GM12878 (cell line): Measurements from ENCODE around the gene MEIOSIN. TPM values are rescaled to one million over a fixed set of nuclear protein-coding genes. Genes with fewer than 3 reads are reported as not detected.

Source experiments
- EP300 ChIP-seq, 2 experiments: fragments of 150-350 bp in 1 of 2; IDR thresholded peaks; 2 replicates each; pipeline ENCODE4 v1.6.1; 2011 to 2012; ENCODE audit warnings: low read depth in 2 of 2, low read length in 2 of 2, borderline replicate concordance in 1 of 2, improper control_type of control experiment in 1 of 2, inconsistent platforms in 1 of 2; ENCODE audit not compliant: control insufficient read depth in 1 of 2
- ESRRA ChIP-seq: IDR thresholded peaks from 2 replicates; pipeline ENCODE4 v1.6.1; 2012; ENCODE audit warnings: mild to moderate bottlenecking, low read length, improper control_type of control experiment
- FOXM1 ChIP-seq: IDR thresholded peaks from 2 replicates; pipeline ENCODE4 v1.6.1; 2012; ENCODE audit warnings: low read depth, mild to moderate bottlenecking, inconsistent platforms, low read length, moderate library complexity
- HCFC1 ChIP-seq: fragments of 150-350 bp; IDR thresholded peaks from 2 replicates; pipeline ENCODE4 v1.6.1; 2014; ENCODE audit warnings: low read length
- IRF4 ChIP-seq: IDR thresholded peaks from 2 replicates; pipeline ENCODE4 v1.6.1; 2011; ENCODE audit warnings: low read depth, low read length
- MTA3 ChIP-seq: IDR thresholded peaks from 2 replicates; pipeline ENCODE4 v1.6.1; 2012; ENCODE audit warnings: low read length, inconsistent platforms, borderline replicate concordance
- PML ChIP-seq: IDR thresholded peaks from 2 replicates; pipeline ENCODE4 v1.6.1; 2012; ENCODE audit warnings: low read length, inconsistent platforms
- RAD21 ChIP-seq: IDR thresholded peaks from 2 replicates; pipeline ENCODE4 v1.6.1; 2011; ENCODE audit warnings: mild to moderate bottlenecking, low read depth, low read length, moderate library complexity; ENCODE audit not compliant: insufficient read depth
- SRF ChIP-seq, 2 experiments: IDR thresholded peaks; 2 replicates each; pipeline ENCODE4 v1.6.1; 2011; ENCODE audit warnings: low read depth in 2 of 2, low read length in 2 of 2, mild to moderate bottlenecking in 1 of 2, moderate library complexity in 1 of 2
- SUPT20H ChIP-seq: IDR thresholded peaks from 2 replicates; pipeline ENCODE4 v1.6.1; 2011; ENCODE audit warnings: low read depth, mild to moderate bottlenecking, low read length, moderate library complexity, borderline replicate concordance; ENCODE audit not compliant: control insufficient read depth
- SUZ12 ChIP-seq: fragments of 200-600 bp; sonication (generic); IDR thresholded peaks from one replicate; pipeline ENCODE4 v1.6.1; 2018; ENCODE audit warnings: antibody characterized with exemption, mild to moderate bottlenecking; ENCODE audit not compliant: unreplicated experiment
- TCF3 ChIP-seq: IDR thresholded peaks from 2 replicates; pipeline ENCODE4 v1.6.1; 2012; ENCODE audit warnings: low read depth, mild to moderate bottlenecking, low read length, borderline replicate concordance; ENCODE audit not compliant: insufficient read depth
- TCF7 ChIP-seq: IDR thresholded peaks from 2 replicates; pipeline ENCODE4 v1.6.1; 2014; ENCODE audit warnings: antibody characterized with exemption, borderline replicate concordance
- WRNIP1 ChIP-seq: IDR thresholded peaks from 2 replicates; pipeline ENCODE4 v1.6.1; 2011; ENCODE audit warnings: low read depth, low read length, improper control_type of control experiment, borderline replicate concordance
- YY1 ChIP-seq: IDR thresholded peaks from 2 replicates; pipeline ENCODE4 v1.6.1; 2011; ENCODE audit warnings: low read depth, mild to moderate bottlenecking, low read length
- ZNF207 ChIP-seq: fragments of 450-650 bp; IDR thresholded peaks from 2 replicates; pipeline ENCODE4 v1.6.1; 2014; ENCODE audit warnings: antibody characterized with exemption, mild to moderate bottlenecking, borderline replicate concordance
- polyA plus RNA-seq, 11 experiments: library from polyadenylated mRNA; depleted of rRNA in 4 of 11; unstranded in 6 of 11; stranded (reverse) in 5 of 11; fragments of >200 nt; fragmentation: Nextera tagmentation in 4 of 11; fragmentation: Illumina TruSeq in 1 of 11; extraction: Ambion mirVana in 4 of 11; extraction: Trizol in 1 of 11; gene quantifications; 1 replicate in 1 of 11; 2 replicates in 10 of 11; pipeline versions ENCODE4 v1.2.1 to v1.2.3, GENCODE V29; 2011 to 2016; ENCODE audit warnings: inconsistent platforms in 2 of 11, missing spikeins in 2 of 11, low read depth in 1 of 11
- total RNA-seq, 4 experiments: library from RNA; depleted of rRNA in 3 of 4; stranded (reverse); fragments of >200 nt in 3 of 4; fragmentation: Illumina TruSeq in 1 of 4; extraction: Trizol in 1 of 4; gene quantifications; 2 replicates each; pipeline versions ENCODE4 v1.2.1 to v1.2.3, GENCODE V29; 2013 to 2021
- TF ChIP-seq, protein P1 (sequence below): IDR thresholded peaks from 2 replicates; pipeline ENCODE4 v1.6.1; 2012; ENCODE audit warnings: low read depth, low read length, improper control_type of control experiment
- TF ChIP-seq, protein P2 (sequence below): fragments of 150-350 bp; IDR thresholded peaks from 2 replicates; pipeline ENCODE4 v1.6.1; 2014; ENCODE audit warnings: mild to moderate bottlenecking, low read depth, low read length
- TF ChIP-seq, protein P3 (sequence below): fragments of 450-650 bp; IDR thresholded peaks from 2 replicates; pipeline ENCODE4 v1.6.1; 2017; ENCODE audit warnings: borderline replicate concordance
- TF ChIP-seq, protein P4 (sequence below): fragments of 450-650 bp; IDR thresholded peaks from 2 replicates; pipeline ENCODE4 v1.6.1; 2017; ENCODE audit warnings: antibody characterized with exemption, mild to moderate bottlenecking, moderate library complexity
- TF ChIP-seq, protein P5 (sequence below): IDR thresholded peaks from 2 replicates; pipeline ENCODE4 v1.6.1; 2011; ENCODE audit warnings: borderline replicate concordance, low read depth, mild to moderate bottlenecking, moderate library complexity, low read length; ENCODE audit not compliant: insufficient read depth, poor library complexity, severe bottlenecking

The MEIOSIN gene
- total and polyA plus RNA-seq, 10 of the 15 experiments (the other 5 are each of a cell fraction or from before 2014, with no cell fraction given) = 0.05 to 0.66 (median 0.14) TPM; not detected in 4

DNA sequence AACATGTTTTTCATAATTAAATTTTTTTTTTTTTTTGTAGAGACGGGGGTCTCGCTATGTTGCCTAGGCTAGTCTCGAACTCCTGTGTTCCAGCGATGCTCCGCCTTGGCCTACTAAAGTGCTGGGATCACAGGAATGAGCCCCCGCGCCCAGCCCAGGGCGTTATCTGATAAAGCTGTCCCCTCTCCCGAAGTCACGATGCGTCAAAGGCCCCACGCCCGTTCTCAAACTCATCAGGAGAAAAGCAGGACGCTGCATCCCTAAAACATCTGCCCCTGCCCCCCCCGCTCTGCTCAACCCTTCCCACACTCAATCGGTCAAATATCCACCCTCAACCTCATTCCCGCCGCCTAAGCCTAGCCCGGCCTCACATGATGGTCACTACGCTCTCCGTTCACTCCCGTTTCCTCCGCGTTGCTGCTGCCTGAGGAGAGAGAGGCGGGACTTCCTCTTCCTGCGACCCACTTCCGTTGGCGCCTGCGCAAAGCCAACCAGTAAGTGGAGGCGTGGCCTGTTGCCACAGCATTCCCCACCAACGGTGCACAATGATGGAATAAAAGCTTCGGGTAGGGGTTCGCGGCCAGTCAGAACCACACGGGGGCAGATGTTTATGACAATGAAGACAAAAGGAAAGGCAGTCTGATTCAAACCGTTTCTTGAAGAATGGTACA, 41.6 kb upstream of the MEIOSIN start, which contains the start of gene SNRPD2 (continued):
- TF ChIP-seq, protein P1, sequence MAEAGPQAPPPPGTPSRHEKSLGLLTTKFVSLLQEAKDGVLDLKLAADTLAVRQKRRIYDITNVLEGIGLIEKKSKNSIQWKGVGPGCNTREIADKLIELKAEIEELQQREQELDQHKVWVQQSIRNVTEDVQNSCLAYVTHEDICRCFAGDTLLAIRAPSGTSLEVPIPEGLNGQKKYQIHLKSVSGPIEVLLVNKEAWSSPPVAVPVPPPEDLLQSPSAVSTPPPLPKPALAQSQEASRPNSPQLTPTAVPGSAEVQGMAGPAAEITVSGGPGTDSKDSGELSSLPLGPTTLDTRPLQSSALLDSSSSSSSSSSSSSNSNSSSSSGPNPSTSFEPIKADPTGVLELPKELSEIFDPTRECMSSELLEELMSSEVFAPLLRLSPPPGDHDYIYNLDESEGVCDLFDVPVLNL = no peak
- TF ChIP-seq SUPT20H (no peak), ZNF207 (no peak), HCFC1 (peak; percentile 55), ESRRA (no peak), WRNIP1 (no peak), SUZ12 (no peak), IRF4 (0 out of 2 replicates have a peak, but pooled peaks have one; percentile 55), YY1 (0 out of 2 replicates have a peak, but pooled peaks have one; percentile 35), PML (peak; percentile 67; the same call in 1 of the 2 replicates), TCF7 (no peak), MTA3 (no peak), TCF3 (no peak; the same call in 1 of the 2 replicates), FOXM1 (no peak), EP300 (IDR thresholded peaks at IDR 0.05; ENCODE audit: borderline replicate concordance in 1 of 2, control insufficient read depth in 1 of 2, low read depth in 2 of 2, low read length in 2 of 2) (peak; percentile 5 to 16; a peak in 1 of 4 replicates), RAD21 (no peak), SRF (IDR thresholded peaks at IDR 0.05; ENCODE audit: low read depth in 2 of 2, low read length in 2 of 2) (no peak)
- TF ChIP-seq, protein P2, sequence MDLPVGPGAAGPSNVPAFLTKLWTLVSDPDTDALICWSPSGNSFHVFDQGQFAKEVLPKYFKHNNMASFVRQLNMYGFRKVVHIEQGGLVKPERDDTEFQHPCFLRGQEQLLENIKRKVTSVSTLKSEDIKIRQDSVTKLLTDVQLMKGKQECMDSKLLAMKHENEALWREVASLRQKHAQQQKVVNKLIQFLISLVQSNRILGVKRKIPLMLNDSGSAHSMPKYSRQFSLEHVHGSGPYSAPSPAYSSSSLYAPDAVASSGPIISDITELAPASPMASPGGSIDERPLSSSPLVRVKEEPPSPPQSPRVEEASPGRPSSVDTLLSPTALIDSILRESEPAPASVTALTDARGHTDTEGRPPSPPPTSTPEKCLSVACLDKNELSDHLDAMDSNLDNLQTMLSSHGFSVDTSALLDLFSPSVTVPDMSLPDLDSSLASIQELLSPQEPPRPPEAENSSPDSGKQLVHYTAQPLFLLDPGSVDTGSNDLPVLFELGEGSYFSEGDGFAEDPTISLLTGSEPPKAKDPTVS = no peak
- TF ChIP-seq, protein P3, sequence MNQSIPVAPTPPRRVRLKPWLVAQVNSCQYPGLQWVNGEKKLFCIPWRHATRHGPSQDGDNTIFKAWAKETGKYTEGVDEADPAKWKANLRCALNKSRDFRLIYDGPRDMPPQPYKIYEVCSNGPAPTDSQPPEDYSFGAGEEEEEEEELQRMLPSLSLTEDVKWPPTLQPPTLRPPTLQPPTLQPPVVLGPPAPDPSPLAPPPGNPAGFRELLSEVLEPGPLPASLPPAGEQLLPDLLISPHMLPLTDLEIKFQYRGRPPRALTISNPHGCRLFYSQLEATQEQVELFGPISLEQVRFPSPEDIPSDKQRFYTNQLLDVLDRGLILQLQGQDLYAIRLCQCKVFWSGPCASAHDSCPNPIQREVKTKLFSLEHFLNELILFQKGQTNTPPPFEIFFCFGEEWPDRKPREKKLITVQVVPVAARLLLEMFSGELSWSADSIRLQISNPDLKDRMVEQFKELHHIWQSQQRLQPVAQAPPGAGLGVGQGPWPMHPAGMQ = no peak
- TF ChIP-seq, protein P4, sequence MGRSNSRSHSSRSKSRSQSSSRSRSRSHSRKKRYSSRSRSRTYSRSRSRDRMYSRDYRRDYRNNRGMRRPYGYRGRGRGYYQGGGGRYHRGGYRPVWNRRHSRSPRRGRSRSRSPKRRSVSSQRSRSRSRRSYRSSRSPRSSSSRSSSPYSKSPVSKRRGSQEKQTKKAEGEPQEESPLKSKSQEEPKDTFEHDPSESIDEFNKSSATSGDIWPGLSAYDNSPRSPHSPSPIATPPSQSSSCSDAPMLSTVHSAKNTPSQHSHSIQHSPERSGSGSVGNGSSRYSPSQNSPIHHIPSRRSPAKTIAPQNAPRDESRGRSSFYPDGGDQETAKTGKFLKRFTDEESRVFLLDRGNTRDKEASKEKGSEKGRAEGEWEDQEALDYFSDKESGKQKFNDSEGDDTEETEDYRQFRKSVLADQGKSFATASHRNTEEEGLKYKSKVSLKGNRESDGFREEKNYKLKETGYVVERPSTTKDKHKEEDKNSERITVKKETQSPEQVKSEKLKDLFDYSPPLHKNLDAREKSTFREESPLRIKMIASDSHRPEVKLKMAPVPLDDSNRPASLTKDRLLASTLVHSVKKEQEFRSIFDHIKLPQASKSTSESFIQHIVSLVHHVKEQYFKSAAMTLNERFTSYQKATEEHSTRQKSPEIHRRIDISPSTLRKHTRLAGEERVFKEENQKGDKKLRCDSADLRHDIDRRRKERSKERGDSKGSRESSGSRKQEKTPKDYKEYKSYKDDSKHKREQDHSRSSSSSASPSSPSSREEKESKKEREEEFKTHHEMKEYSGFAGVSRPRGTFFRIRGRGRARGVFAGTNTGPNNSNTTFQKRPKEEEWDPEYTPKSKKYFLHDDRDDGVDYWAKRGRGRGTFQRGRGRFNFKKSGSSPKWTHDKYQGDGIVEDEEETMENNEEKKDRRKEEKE = no peak
- TF ChIP-seq, protein P5, sequence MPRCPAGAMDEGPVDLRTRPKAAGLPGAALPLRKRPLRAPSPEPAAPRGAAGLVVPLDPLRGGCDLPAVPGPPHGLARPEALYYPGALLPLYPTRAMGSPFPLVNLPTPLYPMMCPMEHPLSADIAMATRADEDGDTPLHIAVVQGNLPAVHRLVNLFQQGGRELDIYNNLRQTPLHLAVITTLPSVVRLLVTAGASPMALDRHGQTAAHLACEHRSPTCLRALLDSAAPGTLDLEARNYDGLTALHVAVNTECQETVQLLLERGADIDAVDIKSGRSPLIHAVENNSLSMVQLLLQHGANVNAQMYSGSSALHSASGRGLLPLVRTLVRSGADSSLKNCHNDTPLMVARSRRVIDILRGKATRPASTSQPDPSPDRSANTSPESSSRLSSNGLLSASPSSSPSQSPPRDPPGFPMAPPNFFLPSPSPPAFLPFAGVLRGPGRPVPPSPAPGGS = no peak
